Pons (tissue), 1 donor: ENCODE results near the gene CBL.
A peak's percentile ranks its signal among the peaks of the same experiment; 100 is the strongest.
"Not testable (repeated sequence)": the region's sequence is repeated elsewhere in the genome, so short reads cannot be mapped to it uniquely, and the experiment has no call there.

Experiments used
- DNase-seq: peaks from one replicate; pipeline ENCODE4 v3.0.0-alpha.2; 2016; ENCODE audit warnings: low spot score

Gene CBL

DNA sequence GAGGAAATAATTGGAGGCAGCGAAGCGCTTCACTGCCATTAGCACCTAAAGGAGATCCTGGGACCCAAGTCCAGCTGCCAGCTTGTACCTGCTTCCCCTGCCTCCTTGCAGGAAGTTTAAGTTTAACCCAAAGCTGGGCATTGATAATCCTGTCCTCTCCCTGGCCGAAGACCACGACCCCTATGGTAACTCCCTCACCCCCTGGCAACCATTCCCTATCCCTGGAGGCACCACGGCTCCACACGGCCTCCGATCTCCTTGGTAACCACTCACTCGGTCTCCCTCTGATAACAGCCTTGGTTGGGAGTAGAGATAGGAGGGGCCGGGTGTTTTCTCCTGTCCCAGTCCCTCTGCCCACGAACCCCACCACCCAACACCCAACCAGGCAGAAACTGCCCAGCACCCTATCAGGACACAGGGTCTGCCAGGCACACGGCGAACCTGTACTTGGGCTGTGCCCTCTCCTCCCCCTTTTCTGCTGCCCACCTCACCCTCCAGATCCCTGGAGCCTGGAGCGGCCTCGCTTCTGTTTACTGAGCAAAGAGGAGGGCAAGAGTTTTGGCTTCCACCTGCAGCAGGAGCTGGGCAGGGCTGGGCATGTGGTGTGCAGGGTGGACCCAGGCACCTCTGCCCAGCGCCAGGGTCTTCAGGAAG is 20.0 kb upstream of the CBL start:
- no peak for DNase-seq

DNA sequence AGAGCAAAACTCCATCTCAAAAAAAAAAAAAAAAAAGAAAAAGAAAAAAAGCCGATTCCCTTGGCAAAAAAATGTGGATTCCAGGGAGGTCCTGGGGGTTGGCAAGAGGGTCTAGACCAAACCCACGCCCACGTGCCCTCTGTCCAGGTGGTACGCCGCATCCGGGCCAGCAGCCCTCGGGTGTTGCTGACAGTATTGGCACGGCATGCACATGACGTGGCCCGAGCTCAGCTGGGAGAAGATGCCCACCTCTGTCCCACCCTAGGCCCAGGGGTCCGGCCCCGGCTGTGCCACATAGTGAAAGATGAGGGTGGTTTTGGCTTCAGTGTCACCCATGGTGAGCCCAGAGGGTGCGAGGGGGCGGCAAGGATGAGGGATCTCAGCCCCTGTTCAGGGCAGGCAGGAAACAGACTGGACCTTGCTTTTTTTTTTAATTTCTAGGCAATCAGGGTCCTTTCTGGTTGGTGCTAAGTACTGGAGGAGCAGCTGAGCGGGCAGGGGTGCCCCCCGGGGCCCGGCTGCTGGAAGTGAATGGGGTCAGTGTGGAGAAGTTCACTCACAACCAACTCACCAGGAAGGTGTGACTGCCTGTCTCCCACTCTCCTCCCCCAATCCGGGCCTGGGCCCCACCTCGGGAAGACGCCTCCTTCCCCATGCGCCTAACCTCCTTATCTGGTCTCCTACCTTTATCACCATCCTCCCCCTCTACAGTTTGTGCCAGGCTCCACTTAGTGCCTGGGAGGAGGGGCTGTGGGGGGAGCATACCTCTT is 18.8 kb upstream of the CBL start:
- DNase-seq, result no peak

DNA sequence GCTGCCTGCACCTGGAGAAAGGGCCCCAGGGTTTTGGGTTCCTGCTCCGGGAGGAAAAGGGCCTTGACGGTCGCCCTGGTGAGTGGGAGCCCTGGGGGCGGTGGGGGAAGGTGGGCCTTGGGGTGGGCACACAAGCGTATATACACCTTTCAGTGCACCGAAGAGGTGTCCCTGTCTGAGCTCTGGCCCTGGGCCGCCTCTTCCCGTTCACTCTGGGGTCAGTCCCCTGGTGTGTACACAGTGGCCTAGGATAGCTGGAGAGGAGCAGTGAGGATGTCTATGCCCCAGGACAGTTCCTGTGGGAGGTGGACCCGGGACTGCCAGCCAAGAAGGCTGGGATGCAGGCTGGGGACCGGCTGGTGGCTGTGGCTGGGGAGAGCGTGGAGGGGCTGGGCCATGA is 18.1 kb upstream of the CBL start:
- no peak for DNase-seq

DNA sequence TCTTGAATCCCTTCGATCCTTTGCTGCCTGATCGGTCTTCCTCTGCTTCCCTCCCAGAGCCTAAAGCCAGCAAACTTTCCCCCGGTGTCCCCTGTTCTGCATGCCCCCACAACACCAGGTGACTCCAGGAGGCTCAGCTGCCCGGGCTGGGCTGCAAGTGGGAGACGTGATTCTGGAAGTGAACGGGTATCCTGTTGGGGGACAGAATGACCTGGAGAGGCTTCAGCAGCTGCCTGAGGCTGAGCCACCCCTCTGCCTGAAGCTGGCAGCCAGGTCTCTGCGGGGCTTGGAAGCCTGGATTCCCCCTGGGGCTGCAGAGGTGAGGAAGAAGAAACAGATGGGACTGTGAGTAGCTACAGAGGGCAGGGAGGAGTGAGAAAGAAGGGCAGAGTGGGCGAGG is 17.3 kb upstream of the CBL start:
- no peak for DNase-seq

DNA sequence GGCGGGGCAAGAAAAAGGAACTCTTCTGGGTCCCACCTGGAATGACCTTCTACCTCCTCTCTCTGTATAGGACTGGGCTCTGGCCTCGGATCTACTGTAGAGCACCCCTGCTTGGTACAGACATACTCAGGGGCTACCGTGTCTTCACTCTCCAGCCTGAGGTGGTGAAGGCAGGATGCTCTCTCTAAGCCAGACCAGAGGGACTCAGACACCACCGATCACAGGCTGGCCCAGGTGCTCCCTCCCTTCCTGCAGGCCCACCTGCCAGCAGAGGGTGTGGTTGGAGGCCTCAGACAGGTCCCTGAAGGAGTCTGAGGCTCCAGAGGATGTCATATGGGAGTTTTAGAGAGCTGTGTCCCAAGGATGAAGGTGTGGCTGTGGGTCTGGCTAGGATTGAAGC is 16.7 kb upstream of the CBL start:
- DNase-seq, result no peak

DNA sequence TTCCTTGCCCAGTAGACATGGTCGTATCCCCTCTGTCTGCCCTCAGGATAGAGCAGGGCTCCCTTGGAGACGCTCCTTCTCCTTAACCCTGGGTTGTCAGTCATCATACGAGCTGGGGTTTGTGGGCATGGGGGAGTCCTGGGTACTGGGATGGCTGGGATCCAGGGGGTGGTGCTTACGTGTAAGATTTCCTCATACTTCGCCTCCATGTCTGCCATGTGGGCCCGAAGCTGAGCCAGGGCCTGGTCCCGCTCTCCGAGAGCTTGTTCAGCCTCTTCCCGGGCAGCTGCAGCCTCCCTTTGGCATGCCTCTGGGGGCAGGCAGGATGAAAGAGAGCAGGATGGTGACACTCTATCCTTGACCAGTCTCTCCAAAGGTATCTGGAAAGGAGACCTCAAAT is 15.6 kb upstream of the CBL start:
- DNase-seq, result no peak

DNA sequence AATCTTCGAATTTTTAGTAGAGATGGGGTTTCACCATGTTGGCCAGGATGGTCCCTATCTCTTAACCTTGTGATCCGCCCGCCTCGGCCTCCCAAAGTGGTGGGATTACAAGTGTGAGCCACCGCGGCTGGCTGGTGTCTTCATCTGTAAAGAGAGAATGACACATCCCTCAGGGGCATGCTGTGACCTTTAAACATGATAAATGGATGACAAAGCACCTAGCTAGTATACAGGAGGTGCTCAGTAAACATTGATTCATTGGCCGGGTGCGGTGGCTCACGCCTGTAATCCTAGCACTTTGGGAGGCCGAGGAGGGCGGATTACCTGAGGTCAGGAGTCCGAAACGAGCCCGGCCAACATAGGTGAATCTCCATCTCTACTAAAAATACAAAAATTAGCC is 14.9 kb upstream of the CBL start:
- not testable (repeated sequence) for DNase-seq

DNA sequence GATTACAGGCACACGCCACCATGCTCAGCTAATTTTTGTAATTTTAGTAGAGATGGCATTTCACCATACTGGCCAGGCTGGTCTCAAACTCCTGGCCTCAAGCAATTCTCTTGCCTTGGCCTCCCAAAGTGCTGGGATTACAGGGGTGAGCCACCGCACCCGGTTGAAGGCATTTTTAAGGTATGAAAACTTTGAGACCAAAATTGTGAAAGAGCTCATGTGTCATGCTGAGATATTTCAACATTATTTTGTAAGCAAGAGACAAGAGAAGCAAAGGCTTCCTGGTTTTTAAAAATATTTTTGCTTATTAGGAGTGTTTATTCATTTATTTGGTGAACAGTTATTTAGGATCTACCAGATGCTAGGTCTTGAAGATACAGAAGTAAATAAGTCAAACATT is 14.0 kb upstream of the CBL start:
- DNase-seq, result no peak

DNA sequence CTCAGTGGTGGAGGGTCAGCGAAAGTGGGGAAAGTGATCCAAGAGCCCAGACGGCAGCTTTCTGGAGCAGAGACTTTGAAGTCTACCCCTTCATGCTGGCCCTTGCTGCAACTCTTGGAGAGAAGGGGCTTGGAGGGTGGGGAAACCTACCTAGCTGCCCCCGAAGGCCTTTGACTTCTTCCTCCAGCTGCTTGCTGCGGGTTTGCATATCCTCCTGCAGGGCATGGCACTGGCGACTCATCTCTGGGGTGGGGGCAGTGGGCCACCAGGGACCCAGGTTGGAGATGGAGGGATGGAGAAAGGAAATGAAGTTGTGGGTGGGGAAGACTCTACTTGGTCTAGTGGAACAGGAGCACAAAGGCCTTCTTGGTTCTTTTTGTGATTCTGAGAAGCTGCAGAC is 13.1 kb upstream of the CBL start:
- DNase-seq, result no peak

DNA sequence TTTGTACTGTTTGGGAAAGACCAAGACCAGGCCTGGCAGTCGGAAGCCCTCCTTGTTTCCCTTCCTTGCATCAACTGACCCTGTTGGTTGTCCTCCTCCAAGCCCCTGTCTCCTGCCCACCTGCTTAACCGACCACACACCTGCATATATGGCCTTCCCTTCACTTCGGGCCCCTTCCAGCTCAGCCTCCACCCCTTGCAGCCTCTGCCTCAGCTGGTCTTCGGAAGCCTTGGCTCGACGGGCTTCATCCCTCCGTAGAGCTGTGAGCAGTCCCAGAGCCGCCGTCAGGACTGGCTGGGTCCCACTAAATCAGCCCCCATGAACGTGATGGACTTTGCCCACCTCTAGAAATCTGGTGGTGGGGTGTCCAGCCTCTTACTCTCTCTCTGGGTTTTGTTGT is 12.5 kb upstream of the CBL start:
- no peak for DNase-seq

DNA sequence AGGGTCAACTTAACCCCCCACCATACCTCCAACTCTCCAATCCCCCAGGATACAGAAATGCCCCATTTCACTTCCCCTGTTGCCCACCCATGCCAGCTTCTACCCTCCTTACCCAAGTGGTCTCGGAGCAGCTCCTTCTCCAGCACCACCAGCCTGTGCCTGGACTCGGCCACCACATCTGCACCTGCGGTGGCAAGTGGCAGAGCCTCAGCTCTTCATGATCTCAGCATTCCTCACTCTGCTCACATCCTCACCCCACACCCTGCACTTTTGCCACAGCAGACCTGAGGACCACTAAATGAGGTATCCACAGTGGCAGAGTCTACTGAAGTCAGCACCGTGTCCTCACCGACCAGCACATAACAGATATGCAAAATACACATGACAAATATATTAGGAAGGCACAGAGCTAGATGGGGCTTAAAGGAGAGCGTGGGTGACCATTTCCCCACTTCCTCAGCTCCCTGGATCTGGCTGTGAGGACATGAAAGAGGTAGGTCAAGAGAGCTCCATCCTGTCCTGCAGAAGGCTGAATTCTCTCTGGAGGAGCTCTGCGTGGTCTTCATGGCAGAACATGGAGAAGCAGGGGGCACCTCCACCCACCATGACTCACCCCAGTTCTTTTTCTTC is 11.2 kb upstream of the CBL start:
- DNase-seq, result no peak

DNA sequence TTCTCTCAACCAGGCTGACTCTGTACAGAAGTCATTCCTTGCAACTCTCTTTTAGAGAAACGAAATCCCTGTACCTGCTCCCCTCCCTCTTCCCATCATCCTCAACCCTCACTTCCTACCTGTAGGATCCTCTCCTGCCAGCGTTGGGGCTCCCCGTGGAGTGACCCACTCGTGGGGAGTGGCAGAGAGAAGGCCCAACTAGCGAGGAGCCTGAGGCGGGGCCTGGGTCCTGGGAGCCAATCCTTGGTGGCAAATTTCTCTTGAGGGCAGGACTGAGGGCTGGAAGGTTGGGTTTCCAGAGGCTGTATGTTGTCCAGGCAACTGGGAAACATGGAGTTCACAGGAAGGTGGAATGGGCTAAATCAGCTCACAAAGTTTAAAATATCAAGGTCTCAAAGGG is 10.5 kb upstream of the CBL start:
- no peak for DNase-seq

DNA sequence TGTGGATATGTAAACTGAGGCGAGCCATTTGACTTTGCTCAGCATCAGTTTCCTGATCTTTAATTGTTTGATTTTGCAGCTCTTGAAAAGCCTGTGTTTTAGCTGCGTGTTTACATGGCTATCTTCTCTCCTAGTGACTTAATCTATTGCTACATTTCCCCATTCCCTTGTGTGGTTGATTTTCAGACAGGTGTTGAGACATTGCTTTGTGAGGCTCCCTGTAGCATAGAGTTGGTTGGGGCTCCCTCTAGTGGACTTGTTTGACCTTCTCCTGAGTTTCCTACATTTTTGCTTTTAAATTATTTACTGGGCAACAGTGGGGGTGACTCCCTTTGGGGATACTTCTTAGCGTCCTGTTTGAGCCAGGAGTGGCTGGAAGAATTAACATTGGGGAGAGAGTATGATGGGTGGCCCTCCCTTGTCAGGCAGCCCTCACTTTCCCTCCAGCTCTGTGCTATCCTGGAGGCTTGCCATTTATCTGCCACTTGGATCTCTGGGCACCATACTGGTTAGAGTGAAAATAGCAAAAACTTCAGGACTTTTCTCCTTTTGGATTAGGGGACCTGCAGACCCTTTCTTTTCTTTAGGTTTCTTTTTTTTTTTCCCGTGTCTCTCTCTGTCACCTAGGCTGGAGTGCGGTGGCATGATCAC is 9.2 kb upstream of the CBL start:
- peak; percentile 76 for DNase-seq

DNA sequence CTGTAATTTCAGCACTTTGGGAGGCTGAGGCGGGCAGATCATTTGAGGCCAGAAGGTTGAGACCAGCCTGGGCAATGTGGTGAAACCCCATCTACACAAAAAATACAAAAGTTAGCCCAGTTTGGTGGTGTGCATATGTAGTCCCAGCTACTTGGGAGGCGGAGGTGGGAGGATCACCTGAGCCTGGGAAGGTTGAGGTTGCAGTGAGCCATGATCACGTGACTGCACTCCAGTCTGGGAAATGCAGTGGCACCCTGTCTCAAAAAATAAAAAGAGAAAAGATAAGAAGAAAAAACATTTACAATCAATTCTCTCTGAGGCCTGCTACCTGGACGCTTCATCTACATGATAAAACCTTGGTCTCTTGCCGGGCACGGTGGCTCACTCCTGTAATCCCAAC is 7.2 kb upstream of the CBL start:
- no peak for DNase-seq

DNA sequence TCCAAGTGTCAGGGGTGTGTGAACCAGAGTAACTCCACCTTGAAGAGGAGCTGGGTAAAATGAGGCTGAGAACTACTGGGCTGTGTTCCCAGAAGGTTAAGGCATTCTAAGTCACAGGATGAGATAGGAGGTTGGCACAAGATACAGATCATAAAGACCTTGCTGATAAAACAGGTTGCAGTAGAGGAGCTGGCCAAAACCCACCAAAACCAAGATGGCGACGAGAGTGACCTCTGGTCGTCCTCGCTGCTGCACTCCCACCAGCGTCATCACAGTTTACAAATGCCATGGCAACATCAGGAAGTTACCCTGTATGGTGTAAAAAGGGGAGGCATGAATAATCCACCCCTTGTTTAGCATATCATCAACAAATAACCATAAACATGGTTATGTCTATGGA is 4.9 kb upstream of the CBL start:
- DNase-seq, result not testable (repeated sequence)

DNA sequence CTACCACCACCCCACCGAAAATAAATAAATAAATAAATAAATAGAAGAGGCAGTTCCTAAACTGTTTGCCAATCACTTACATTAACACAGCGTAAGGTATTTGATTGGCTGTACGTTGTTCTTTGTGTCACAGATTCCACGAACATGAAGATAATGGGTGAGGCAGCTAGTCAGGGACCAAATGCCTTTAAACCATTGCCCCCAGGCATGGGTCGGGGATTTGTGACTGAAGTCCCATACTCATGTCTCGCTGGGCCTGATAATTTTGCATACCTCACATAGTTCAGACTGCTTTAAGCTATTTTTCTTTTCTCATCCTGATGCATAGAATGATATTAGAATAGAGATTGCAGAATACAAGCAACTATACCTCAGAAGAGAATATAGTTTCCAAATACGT is 3.6 kb upstream of the CBL start:
- DNase-seq, result no peak

DNA sequence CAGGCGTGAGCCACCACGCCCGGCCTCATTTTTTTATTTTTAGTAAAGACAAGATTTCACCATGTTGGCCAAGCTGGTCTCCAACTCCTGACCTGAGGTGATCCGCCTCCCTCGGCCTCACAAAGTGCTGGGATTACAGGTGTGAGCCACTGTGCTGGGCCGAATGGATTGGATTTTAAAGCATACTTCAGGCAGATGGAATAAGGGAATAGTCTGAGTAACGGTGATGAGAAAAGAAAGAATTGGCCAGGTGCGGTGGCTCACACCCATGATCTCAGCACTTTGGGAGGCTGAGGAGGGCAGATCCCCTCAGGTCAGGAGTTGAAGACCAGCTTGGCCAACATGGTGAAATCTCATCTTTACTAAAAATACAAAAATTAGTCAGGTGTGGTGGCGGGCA is 2.1 kb upstream of the CBL start:
- DNase-seq, result no peak

DNA sequence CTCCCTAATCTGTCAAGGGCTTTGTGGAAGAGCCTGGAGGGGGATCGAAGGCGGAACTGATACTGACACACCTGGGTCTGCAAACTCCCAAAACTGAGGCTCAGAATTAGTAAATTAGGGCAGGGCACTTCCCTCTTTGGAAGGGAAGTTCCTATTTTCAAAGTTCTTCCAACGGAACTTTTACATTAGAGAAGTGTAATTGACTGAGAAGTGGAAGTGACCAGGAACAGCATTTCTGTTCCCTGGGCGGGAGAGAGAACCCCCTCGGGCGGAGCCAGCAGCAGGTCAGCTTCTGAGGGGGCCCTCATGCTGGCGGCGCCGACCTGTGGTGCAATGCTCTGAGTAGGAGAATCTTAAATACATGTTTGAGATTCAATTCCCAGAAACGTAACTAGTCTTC is 1.1 kb upstream of the CBL start:
- peak; percentile 56 for DNase-seq

DNA sequence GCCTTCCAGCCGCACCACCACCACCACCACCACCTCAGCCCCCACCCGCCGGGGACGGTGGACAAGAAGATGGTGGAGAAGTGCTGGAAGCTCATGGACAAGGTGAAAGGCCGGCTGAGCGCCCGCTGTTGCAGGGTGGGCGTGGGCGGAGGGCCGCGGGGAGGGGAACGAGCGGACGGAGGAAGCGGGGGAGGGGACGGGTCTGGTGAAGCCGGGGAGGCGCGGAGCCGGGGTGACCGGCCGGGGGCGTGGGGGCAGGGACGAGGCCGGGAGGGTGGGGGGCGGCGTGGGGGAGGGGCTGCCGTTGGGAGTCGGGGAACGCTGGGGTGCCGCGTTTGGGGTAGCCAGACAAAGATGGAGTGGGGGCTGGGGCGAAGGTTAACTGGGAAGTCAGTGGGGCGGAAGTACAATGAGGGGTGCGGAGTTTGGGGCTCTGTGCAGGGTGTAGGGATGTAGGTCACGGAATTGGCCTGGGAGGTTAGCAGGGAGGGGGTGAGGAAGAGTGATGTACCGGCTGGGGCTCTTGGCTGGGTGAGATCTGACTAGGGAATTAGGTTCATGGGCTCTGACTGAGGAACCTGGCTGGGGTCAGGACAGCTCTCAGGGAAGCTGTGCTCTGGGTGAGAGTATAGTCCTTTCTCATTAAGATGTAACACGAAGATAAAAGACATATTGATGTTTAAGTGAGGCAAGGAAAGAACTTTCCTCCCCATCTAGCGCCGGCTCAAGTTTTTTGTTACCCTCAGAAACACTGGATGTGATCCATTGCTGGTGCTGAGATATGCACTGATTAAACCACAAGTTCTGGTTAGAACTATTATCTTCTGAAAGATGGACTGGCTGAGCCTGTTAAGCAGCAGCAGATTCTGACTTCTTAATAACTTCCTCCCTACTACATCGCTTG is 624 bp downstream of the CBL start:
- peak; percentile 28 for DNase-seq

DNA sequence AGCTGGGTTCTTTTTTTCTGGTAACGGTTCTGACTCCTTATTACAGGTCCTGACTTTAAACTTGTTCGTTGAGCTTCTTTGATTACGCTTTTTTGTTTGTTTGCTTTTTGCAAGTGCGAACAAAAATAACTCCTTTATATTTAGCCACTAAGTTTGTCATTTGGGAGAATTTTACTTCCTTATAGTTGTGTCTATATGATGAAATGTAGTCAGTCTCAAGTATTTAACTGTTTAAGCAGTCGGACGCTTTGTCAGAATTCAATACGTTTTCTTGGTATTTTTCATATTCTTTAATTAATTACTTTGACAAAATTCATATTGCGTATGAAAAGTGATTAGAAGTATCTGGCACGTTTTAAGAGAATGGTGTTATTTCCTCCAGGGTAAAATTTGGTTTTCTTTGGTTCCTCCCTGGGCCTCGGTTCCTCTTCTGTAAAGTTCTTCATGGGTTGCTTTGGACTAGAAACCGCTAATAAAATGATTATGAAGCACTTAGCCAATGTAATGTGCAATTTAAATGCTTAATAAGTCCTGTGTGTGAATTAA is 1.3 kb downstream of the CBL start:
- peak; percentile 34 for DNase-seq

DNA sequence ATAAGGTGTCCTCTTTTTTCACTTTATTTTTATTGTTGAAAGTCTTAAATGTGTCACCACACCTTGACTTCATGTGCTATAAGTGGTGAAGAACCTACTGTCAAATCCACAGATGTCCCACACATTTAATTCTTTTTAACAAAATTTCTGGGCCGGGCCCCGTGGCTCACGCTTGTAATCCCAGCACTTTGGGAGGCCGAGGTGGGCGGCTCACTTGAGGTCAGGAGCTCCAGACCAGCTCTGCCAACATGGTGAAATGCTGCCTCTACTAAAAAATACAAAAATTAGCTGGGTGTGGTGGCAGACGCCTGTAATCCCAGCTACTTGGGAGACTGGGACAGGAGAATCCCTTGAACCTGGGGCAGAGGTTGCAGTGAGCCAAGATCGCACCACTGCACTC is 3.0 kb downstream of the CBL start:
- no peak for DNase-seq

DNA sequence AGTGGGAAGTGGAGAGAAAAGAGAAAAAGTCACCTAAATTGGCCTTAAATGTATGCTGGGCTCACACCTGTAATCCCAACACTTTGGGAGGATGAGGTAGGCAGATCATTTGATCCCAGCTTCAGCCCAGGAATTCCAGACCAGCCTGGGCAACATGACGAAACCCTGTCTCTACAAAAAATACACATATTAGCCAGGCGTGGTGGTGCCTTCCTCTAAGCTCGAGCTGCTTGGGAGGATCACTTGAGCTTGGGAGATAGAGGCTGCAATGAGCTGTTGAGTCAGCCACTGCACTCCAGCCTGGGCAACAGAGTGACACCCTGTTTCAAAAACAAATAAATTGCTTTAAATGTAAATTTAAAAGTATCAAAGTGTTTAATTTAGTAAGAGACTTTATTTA is 3.9 kb downstream of the CBL start:
- DNase-seq, result no peak
